GM19397 (cell line): ENCODE results near the gene PPDPF.
"Not testable (repeated sequence)": the region's sequence is repeated elsewhere in the genome, so short reads cannot be mapped to it uniquely, and the experiment has no call there.

Source experiments
- ATAC-seq: cut with Tn5 transposase; IDR thresholded peaks from one replicate; pipeline ENCODE4 v1.9.1; 2021; ENCODE audit warnings: mild to moderate bottlenecking, moderate library complexity; ENCODE audit not compliant: unreplicated experiment

Gene PPDPF

DNA sequence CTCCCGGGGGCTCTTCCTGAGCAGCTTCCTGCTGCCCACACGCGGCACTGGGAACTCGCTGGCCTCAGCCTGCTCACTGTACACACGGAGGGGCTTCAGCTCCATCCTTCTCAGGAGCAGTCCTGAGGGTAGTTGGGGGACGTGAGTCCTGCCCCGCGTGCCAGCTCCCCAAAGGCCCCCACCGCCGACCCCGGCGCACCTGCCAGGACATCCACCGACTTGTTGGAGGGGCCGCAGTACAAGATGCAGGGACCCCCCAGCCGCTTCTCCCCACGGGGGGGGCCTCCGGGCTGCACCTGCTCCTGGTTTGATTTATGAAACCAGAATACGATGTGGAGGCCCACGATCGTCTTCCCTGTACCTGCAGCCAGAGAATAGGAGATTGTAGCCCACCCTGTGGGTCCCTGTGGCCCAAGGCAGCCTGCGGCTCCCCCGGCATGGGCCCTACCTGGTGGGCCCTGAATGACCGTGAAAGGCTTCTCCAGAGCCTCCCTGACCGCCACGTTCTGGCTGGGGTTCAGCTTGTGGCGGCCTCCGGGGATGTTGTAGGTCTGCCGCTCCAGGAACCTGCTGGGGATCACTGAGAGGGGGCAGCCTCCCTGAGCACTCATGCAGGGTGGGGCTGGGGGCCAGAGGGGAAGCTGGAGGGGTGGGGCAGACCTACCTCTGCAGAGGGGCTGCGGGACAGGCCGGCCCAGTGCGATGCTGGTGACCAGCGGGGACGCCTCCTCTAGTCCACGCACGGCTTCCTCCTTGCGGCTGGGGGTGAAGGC, 41.2 kb downstream of the PPDPF start:
- ATAC-seq = no peak

DNA sequence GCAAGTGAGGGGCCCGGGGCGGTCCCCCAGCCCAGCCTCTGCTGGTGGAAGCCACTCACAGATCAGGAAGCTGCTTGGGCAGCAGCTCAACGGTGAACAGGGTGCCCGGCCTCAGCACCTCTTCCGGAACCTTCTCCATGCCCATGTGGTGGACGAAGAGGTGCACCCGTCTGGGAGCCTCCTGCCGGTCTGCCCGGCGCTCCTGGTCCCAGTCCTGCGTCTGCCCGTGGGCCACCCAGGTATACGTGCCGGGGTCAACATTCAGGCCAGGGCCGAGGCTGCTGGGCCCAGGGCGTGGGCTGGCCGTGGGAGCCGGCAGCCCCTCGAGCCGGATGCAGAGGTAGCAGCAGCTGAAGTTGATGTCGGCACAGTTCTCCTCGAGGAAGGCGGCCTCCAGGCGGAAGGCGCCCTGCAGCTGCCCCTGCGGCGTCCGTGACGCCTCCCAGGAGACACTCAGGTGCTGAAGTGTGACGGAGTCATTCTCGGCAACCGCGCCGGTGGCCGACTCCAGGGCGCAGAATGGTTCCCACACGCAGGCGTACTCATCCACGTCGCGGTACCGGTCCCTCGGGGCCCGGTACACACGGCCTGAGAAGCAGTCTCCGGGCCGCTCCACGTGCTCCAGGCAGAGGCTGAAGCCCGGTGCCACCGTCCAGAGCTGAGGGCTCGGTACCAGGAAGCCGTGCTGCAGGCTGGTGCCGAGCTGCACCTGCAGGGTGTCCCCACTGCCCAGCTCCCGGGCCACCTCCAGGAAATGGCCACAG, 42.1 kb downstream of the PPDPF start:
- ATAC-seq = no peak

DNA sequence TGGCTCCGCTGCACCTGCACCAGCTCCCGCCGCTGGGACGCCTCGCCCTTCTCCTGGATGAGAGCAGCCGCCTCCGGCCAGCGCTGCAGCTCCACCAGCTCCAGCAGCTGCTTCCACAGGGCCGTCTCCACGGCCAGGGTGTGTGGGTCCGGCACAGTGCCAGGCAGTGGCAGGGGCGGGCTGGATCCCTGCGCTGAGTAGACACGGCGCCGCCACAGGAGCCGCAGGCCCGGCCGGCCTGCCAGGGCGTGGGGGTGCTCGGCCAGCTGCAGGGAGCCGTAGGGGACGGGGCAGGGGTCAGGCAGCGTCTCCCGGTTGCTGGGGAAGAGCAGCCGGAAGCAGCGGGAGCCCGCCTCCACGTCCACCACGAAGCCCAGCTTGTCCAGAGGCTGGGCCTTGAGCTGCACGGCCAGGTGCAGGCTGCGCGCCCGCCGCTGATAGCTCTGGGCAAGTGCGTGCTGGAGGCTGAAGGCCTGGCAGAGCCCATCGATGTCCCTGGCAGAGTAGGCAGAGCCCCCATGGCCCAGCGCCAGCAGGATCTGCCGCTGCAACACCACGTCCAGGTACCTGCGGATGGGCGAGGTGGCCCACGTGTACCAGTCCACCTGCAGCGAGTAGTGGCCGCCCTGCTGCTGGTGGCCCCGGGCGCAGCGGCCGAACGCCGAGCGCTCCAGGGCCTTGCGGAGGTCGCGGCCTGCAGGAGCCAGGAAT, 42.8 kb downstream of the PPDPF start:
- no peak for ATAC-seq

DNA sequence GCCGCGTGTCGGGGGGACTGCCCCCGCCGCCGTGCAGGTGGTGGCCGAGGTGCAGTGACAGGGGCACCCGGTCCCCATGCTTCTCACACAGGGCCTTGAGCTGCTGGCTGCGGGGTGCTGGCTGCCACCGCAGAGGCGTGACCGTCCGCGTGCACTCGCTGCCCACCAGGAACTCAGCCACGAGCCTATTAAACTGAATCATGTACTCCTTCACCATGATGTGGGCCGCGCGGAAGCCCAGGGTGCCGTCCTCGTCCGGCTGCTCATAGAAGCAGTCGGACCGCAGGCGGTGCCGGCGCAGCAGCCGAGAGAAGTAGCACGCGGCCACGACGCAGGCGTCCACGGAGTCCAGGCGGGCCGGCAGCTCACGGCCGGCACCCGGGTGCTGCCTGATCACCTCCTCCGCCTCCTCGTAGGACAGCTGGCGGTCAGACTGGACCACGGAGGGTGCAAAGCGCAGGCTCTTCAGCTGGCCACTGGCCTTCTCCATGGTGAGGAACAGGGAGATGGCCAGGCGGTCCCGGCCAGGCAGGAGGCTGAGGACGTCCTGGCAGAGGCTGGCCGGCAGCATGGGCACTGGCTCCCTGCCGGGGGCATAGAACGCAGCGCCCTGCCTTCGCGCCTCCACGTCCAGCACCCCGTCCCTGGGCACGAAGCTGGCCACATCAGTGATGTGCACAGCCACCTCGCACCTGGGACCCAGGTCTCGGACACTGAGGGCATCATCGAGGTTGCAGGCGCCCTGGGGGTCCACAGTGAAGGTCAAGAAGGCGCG, 43.7 kb downstream of the PPDPF start:
- ATAC-seq = no peak

DNA sequence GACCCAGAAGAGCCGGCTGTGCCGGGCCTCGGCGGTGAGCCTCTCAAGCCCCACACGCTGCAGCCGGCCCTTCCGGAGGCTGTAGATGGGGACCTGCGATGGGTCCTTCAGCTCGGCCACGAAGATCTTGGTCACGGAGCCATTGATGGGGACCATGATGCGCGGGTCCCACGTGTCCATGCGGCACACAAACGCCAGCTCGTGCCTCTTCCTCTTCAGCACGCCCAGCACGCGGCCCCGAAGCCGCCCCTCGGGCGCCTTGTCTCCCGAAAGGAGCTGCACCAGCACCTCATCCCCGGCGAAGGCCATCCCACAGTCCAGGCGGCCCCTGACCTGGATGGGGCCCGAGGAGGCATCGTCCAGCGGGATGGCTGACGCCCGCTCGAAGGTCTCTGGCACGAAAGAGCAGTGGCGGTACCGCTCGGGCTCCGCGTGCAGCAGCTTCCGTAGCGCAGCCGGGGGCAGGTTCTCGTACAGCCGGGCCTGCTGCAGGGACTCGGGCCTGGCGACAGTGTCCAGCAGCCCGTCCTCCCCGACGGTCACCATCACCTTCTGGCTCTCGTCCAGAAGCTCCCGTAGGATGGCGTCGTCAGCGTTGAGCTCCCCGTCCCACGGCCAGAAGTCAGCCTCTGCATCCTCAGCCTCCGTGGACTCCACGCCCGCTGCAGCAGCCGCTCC, 44.6 kb downstream of the PPDPF start:
- ATAC-seq = no peak

DNA sequence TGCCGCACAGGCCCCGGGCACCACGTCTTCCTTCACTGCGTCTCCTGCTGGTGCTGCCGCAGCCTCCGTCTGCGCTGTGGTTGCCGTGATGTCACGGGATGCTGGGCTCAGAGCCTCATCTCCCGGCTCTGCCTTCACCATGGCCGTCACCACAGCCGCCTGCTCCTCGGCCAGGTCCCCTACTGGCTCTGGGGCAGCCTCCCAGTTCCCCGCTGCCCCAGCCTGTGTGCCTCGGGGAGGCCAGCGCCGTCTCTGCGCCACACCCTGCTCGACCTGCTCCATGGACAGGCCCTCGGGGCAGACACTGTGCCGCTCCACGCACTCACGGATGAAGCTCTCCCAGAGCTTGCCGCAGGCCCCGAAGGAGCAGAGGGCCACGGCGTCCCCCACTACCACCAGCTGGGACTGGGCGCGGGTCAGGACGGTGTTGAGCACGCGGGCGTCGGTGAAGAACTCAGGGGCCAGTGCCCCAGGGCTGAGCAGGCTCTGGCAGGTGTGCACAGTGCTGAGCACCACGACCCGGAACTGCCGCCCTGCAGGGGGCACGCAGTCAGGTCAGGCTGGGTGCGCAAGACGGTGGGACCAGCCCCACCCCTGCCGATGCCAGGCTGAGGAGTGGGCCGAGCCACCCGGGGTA, 45.3 kb downstream of the PPDPF start:
- ATAC-seq = no peak

DNA sequence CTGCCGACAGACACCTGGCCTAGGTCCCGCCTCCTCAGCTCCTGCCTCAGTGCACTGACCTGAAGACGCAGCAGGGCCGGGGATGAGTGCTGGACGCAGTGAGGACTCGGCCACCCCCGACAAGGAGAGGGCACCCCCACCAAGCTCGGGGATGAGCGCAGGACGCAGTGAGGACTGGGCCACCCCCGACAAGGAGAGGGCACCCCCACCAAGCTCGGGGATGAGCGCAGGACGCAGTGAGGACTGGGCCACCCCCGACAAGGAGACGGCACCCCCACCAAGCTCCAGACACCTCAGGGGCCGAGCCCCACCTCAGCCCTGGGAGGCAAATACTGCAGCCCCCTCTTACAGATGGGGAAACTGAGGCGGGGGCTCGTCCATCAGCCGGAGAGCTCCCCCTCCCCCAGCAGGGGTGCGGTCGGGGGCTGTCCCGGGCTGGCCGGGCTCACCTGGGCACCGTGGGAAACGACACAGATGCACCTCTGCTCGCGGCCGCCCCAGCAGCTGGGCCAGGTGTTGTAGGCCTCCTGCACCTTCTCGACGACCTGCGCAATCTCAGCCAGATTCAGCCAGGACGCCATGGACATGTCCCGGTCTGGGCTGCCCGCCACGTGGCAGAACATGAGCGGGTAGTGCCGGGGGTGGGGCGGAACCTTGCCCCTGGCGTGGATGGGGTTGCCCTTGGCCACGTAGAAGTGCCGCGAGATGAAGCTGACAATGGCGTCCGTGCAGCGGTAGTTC, 46.0 kb downstream of the PPDPF start:
- no peak for ATAC-seq

DNA sequence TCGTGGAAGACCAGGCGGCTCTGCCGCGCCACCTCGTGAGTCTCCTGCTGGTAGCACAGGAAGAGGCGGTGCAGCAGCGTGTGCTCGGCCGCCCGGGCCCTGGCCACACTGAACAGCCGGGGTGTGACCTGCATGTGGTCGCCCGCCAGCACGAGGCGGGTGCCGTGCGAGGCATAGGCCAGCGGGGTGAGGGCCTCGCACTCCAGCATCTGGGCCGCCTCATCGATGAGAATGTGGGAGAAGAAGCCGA, 46.5 kb downstream of the PPDPF start:
- no peak for ATAC-seq

DNA sequence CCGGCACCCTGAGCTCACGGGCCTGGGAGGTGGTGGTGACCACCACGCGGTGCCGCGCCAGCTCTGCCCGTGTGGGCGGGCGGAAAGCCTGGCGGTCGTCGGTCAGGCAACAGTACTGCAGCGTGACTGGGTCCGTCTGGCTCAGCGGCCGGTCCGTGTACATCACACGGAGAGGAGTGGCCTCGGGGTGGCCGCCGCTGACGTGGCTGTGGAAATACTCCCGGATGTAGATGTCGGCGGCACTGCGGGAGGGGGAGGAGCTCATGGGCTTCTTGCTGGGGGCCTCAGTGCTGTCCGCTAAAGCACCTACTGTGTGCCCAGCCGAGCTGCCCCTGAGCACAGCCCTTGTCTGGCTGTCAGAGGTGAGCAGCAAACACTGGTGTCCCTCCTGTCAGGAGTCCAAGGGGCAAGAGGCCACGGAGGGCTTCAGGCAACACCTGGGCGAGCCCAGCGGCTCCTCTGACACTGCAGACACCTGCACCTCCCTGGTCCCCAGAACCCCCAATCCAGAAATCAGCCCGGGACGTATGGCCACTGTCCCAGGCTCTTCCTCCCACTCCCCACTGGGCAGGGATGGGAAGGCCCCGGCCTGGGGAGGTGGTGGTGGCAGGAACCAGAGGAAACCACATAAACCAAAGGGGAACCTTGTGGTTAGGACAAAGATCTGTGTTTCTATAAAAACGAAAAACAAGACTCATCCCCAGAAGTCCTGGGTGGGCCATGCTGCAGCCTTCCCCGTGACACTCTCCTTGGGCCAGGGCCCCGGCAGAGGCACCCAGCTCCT, 47.0 kb downstream of the PPDPF start:
- ATAC-seq = peak; percentile 64

DNA sequence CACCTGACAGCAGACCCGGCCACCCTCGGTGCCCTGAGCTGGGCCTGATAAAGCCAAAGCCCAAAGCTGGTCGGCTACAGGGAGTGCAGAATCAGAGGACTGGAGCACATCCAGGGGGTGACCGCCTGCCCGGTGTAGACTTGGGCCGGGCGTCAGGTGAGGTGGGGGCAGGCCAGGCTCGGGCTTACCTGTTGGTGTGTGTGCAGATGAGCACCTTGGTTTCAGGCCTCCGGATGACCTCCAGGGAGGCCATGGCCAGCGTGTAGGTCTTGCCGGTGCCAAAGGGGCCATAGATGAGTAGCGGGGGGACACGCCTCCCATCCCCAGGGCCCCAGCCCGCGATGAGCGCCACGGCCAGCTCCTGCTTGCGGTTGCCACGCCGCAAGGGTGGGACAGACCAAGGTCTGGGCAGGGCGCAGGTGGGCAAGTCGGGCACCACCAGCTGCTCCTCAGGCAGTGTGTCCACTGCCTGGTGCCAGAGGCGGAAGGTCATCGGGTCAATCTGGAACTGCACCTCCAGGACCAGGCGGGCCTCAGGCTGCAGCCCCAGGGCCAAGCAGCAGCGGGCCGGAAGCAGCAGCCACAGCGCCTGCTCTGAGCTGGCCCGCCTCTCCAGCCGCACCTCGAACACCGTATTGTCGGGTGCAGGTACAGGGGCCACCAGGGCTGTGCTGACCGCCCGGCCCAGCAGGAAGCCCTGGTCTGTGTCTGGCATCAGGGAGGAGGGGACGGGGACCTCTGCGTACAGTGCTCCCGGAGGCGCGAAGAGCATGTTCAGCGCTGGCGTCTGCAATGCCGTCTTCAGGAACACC, 47.8 kb downstream of the PPDPF start:
- ATAC-seq = peak; percentile 13

DNA sequence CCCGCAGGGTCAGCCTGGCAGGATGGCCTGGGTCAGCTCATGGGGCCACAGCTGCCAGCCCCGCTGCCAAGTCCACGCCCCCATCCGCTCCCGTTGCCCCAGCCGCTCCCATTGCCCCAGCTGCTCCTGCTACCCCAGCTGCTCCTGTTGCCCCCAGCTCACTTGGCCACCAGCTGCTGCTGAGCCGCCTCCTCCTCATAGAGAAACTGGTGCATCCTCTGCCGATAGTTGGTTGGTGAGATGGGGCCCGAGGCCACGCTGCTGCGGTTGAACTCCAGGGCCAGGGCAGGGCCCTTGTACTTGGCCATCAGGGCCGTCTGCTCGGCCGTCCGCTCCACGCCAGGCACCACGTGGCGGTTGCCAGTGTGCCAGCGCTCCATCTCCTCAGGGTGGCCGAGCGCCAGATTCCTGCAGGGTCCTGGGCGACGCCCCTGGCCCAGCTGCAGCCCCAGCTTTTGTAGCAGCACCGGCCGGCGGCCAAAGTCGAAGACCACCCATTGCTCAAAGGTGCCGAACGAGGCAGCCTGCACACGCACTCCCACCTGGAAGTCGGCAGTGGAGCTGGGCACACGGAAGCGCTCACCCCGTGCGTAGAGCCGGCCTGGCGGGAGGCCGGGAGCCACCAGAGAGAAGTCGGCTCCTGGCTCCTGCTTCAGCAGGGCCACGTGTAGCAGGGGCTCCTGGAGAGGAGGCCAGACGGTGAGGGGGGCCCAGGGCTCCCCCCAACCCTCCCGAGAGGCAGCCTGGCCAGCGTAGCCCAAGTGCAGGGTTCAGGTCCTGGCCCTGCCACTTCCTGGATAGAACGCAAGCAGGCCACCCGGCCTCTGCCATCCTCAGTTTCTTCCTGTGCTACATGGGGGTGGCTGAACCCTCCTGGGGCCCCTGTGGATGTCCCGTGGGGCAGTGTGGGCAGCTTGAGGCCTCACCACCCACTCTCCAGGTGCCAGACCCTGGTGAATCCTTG, 48.7 kb downstream of the PPDPF start:
- no peak for ATAC-seq

DNA sequence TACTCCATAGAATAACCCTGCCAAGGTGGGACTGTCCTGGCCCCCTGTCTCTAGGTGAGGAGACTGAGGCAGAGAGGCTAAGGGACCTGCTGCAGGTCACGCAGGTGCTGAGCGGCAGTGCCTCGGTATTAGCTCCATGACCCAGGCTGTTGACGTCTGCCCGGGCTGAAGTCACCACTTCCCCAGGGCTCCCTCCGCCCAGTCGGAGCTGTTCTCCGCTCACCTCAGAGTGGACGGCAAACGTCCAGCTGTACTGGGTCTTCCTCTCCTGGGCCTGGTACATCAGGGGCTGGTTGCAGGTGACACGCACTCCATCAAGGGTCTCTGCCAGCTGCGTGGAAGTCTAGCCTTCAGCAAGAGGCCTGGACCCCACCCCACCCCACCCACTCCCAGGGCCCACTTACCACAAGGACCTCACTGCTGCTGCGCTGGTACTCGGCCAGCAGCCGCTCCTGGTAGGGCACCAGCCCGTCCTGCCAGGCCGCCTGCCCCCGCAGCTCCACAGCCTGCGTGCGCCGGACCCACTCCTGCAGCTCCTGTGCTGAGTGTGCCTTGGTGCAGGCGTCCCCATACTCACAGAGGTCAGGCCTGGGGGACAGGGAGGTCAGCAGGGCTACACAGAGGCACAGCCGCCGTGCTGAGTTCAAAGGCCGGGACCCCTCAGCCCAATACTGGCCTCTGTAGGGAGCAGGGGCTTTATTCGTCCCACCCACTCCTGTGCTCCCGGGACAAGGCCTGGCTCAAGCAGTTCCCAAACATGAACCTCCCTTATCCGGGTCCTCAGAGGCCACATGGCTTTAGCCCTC, 49.9 kb downstream of the PPDPF start:
- no peak for ATAC-seq

DNA sequence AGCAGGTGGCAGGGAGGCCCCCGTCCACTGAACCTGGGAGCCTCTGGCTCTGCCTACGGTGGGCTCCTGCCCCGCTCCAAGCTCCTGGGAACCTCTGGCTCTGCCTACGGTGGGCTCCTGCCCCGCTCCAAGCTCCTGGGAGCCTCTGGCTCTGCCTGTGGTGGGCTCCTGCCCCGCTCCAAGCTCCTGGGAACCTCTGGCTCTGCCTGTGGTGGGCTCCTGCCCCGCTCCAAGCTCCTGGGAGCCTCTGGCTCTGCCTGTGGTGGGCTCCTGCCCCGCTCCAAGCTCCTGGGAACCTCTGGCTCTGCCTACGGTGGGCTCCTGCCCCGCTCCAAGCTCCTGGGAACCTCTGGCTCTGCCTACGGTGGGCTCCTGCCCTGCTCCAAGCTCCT, 50.5 kb downstream of the PPDPF start:
- ATAC-seq = not testable (repeated sequence)
